GM12892 (cell line): ENCODE data around the gene IRF1.

Source experiments
- POLR2A ChIP-seq: IDR thresholded peaks from 2 replicates; pipeline ENCODE4 v1.6.1; 2011; ENCODE audit warnings: low read depth, low read length, control low read depth
- POLR2AphosphoS5 ChIP-seq: IDR thresholded peaks from 2 replicates; pipeline ENCODE4 v1.6.1; 2011; ENCODE audit warnings: low read depth, low read length, control low read depth

DNA sequence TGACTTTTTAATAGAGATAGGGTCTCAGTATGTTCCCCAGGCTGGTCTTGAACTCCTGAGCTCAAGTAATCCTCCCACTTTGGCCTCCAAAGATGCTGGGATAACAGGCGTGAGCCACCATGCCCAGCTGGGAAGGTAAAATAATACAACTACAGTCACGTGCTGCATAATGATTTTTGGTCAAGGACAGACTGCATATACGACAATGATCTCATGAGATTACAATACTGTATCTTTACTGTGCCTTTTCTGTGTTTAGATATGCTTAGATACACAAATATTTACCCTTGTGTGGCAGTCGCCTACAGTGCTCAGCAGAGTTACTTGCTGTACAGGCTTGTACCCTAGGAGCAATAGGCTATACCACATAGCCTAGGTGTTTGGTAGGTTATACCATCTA lies 14.2 kb upstream of the IRF1 start:
- no peak for TF ChIP-seq POLR2AphosphoS5
- no peak for TF ChIP-seq POLR2A
